Panc1 (cell line): ENCODE measurements around the gene GPR119.

Experiments used
- SIN3A ChIP-seq: IDR thresholded peaks from 2 replicates; pipeline ENCODE4 v1.6.1; 2012; ENCODE audit warnings: low read depth, mild to moderate bottlenecking, low read length, moderate library complexity, borderline replicate concordance; ENCODE audit not compliant: insufficient read depth
- TF ChIP-seq, protein P1 (sequence below): fragments of 450-650 bp; IDR thresholded peaks from 2 replicates; pipeline ENCODE4 v1.5.1; 2017; ENCODE audit warnings: mild to moderate bottlenecking

DNA sequence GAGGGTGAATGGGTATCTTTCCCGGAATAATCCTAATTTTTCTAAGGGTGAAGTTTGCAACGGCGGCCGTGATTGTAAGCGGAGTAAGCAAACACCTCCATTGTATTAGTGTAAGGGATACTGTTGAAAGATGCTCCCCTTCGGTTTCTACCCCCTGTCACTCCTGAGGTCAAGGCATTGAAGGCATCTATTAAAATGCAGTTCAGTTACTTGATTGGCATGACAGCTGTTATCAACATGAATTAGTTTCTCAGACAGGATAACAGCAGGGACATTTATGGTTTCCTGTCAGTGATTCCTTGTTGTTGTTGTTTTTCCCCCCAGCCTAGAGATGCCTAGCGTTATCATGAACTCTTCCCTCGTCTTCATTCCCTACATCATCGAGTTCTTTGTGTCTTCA, 45.2 kb downstream of the GPR119 start:
- TF ChIP-seq, protein P1, sequence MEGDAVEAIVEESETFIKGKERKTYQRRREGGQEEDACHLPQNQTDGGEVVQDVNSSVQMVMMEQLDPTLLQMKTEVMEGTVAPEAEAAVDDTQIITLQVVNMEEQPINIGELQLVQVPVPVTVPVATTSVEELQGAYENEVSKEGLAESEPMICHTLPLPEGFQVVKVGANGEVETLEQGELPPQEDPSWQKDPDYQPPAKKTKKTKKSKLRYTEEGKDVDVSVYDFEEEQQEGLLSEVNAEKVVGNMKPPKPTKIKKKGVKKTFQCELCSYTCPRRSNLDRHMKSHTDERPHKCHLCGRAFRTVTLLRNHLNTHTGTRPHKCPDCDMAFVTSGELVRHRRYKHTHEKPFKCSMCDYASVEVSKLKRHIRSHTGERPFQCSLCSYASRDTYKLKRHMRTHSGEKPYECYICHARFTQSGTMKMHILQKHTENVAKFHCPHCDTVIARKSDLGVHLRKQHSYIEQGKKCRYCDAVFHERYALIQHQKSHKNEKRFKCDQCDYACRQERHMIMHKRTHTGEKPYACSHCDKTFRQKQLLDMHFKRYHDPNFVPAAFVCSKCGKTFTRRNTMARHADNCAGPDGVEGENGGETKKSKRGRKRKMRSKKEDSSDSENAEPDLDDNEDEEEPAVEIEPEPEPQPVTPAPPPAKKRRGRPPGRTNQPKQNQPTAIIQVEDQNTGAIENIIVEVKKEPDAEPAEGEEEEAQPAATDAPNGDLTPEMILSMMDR: no peak
- TF ChIP-seq SIN3A: no peak
